ENCODE measurements around the gene KPNA3.
A peak's percentile ranks its signal among the peaks of the same experiment; 100 is the strongest.
"Not testable (repeated sequence)": the region's sequence is repeated elsewhere in the genome, so short reads cannot be mapped to it uniquely, and the experiment has no call there.

KPNA3 gene

DNA sequence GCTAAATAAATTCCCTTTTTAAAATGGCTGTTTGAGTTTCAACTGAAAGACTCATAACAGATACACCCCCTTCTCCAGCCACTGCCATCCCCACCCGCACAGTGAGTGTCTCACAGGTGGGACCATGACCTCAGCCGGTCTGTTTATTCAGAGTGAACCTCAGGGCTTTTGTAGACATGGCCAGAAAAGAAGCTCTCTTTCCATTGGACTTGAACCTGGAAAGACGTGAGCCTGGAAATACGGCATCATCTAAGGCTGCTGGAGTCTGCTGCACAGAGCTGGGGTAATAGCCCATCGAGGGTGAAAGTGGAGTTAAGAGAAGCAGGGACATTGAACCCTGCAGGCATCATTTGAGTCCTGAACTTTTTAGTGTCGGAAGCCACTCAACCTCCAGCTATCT is 15.2 kb upstream of the KPNA3 start:
- DNase-seq (ENCODE audit: low read depth): no peak

DNA sequence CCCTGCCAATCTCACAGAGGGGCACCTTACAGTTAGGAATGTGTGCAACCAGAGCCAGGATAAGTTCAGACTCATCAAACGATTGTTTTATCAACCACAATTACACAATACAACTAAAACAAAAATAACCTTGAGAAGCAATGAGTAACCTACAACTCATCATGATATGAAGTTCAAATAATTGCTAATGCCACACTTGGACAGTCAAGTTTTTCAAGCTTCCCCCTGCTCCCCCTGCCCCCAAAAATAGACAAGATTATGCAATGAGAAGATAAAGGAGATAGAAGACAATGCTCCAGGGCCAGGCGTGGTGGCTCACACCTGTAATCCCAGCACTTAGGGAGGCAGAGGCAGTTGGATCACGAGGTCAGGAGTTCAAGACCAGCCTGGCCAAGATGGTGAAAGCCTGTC is 13.6 kb upstream of the KPNA3 start:
- no peak for DNase-seq (ENCODE audit: low read depth)

DNA sequence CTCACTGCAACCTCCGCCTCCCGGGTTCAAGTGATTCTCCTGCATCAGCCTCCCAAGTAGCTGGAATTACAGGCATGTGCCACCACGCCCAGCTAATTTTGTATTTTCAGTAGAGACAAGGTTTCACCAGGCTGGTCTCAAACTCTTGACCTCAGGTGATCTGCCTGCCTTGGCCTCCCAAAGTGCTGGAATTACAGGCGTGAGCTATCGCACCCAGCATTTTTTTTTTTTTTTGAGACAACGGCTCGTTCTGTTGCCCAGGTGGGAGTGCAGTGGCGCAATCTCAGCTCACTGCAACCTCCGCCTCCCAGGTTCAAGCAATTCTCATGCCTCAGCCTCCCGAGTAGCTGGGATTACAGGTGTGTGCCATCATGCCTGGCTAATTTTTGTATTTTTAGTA is 10.6 kb upstream of the KPNA3 start:
- DNase-seq (ENCODE audit: low read depth): not testable (repeated sequence)

DNA sequence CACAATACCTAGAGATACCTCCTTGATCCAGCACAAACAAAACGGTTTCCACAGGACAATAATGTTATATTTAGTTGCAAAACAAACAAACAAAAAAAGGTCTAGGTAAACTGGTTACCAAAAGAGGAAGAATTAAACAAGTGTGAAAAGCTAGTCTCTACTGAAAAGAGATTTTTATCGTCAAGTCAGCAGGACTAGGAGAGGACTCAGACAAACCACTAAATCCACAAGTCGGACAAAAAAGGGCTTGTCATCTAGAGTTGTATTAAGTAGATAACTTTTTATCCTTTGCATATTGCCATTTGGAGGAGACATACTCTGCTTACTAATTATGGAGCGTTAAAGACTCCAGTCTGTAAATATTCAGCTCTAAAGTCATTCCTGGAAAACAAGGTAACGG is 9.9 kb upstream of the KPNA3 start:
- DNase-seq (ENCODE audit: low read depth): no peak

DNA sequence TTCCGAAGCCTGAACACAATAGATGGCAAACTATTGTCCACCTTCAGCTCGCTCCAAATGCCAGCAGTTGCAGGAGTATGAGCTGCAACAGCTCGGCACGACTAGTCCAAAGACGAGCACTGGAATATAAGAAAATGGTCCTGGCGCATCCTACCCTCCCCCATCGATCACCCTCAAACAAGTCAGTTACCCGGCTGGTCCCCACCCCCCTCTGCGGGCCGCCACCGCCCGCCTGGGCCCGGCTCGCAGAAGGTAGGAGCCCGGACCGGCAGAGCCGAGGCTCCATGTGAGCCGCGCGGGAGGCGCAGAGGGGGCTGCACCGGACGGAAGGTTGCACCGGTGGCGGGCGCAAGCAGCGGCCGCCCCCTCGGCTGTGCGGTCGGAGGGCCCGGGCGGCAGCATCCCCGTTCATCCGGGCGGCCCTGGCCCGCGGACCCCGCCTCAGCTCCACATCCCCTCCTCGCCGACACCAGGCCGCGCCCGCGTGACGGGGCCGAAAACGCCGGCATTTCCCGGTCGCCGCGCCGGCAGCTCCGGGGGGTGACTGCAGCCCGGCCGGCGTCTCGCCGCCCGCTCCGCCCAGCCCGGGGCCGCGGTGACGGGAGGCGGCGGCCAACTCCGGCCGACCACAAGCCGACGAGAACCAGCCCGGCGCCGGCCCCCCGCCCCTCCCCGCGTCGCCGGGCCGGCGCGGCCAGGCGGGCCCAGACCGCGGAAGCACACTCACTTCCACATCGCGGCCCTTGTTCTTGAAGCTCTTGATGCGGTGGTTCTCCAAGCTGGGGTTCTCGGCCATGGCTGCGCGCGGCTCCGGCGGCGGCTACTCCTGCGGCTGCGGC is 552 bp downstream of the KPNA3 start:
- peak; percentile 13 for DNase-seq (ENCODE audit: low read depth)

DNA sequence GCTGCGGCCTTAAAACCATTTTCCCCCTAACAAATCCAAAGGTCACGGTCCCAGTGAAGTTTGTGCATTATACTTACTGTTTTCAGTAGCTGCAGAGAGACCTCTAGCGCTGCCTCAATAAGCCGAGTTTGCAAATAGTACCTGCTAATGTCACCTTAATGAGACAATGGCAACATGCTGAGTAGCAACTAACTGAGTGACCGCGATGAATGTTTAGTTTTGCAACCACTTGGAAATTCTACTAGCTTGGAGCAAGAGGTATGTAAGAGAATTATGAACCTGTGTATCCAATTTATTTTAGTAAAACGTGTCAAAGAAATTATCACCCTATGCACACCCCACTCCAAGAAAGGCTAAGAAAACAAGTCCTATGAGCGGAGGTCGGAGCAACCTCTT is 1.2 kb downstream of the KPNA3 start:
- DNase-seq (ENCODE audit: low read depth): no peak

DNA sequence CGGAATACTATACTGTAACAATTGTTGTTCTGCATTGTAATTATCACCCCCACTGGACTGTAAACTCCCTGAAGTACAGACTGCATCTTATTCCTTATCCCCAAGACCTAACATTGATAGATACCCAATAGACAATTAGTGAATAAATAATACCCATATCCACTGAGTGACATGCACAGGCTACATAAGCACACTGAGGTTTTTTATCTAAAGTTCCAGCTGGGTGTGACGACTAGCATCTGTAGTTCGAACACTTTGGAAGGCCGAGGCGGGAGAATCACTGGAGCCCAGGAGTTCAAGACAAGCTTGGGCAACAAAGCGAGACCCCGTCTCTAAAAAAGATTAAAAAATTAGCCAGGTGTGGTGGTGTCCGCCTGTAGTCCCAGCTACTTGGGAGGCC is 2.5 kb downstream of the KPNA3 start:
- no peak for DNase-seq (ENCODE audit: low read depth)

DNA sequence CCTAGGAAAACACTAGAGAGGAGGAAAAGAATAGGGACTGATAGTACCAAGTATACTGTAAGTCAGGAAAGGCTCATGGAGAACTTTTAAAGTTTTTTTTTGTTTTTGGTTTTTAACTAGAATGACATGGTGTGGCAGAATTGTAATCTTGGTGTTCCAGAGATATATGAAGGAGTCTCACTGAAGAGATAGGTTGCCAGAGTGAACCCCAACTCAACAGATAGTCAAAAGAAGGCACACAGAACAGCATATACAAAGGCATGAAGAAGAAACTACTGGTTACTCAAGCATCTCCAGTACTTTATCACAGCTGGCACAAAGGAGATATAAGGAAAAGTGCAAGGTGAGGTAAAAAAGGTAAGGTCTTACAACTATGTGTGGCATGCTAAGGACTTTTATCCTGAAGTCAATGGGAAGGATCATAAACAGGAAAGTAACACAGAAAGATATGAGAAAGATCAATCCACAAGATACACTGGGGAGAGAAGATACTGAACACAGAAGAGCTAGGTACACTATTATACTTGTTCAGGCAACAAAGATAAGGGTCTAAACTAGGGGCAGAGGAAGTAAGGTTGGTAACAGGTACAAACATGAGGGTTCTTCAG is 6.0 kb downstream of the KPNA3 start:
- no peak for DNase-seq (ENCODE audit: low read depth)

DNA sequence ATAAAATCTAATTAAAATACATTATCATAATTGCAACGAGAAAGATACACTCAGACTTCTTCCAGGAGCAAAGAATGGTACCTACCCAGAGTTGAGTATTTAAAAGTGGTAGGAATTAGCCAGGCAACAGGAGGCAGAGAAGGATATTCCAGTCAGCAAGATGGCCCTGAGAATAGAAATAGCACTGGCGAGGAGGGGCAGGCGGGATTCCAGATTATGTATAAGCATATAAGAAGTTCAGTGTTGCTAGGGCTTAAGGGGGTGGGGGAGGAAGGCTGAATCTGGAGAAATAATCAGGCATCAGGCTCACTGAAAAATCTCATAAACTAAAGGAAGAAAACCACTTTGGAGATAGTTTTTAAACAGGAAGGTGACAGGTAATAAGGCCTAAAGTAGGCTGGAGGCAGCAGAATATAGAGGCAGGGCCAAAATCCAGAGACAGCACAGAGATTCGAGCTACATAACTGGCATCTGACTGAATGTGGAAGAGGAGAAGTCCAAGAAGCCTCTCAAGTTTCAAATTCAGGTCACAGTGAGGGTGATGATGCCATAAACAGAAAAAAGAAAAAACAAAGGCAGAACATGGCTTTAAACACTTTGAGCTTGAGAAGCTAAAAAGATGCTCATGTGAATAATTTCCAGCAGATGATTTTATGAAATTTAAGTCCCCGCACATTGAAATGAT is 7.5 kb downstream of the KPNA3 start:
- DNase-seq (ENCODE audit: low read depth): no peak

DNA sequence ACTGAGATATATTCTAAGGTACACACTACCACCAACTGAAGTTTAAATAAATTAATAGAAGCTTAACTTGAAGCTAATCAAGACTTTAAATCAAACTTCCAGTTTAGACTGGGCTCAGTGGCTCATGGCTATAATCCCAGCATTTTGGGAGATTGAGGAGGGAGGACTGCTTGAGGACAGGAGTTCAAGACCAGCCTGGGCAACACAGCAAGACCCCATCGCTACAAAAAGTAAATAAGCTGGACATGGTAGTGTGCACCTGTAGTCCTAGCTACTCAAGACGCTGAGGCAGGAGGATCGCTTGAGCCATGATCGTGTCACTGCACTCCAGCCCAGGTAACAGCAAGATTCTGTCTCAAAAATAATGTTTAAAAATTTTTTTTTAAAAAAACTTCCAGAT is 8.6 kb downstream of the KPNA3 start:
- no peak for DNase-seq (ENCODE audit: low read depth)

DNA sequence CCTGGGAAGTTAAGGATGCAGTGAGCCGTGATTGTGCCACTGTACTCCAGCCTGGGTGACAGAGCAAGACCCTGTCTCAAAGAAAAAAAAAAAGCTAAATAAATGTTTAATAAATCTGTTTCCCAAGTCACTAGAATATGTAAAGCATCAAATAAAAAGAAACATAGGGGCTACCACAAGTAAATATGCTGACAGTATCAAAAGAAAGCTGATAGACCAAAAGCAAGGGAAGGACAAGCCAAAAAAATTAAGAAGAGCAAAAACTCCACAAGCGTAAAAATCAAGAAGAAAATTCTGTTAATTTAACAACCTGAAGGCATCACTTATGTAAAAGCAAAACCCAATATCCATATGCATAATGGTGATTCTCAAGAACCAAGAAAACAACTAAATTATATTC is 9.7 kb downstream of the KPNA3 start:
- DNase-seq (ENCODE audit: low read depth): no peak

DNA sequence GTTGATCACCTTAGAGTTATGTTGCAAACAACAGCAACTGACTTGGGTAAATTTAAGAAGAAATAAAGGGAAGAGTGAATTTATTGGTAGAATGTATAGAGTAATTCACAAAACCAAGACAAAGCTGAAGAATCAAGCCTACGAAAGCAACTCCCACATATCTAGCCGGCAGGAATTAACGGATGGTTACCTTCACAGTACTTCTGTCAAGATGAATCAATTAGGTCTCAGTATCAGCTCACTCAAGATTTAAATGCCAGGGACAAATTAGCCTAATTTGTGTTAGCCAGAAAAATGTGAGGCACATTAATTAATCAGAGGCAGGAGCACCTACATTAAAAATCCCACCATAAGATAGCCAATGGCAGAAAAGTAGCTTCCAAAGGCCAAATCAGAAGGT is 10.7 kb downstream of the KPNA3 start:
- no peak for DNase-seq (ENCODE audit: low read depth)

DNA sequence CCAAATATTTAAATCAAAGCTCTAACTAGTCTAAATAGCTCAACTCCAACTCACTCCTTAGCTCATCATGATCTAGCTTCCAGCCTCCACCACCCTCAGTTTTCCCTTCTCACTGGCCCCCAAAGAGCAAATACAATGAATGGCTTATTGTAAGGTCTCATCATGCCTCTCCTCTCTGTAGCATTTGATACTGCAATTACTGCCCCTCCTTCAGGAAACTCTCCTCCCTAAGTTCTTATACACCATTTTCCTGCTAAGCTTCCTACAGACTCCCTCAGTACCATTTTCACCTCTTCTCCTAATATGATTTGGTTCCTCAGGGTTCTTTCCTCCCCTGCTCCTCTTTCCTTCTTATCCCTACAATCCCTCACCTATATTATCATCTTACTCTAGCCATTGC is 12.8 kb downstream of the KPNA3 start:
- no peak for DNase-seq (ENCODE audit: low read depth)

DNA sequence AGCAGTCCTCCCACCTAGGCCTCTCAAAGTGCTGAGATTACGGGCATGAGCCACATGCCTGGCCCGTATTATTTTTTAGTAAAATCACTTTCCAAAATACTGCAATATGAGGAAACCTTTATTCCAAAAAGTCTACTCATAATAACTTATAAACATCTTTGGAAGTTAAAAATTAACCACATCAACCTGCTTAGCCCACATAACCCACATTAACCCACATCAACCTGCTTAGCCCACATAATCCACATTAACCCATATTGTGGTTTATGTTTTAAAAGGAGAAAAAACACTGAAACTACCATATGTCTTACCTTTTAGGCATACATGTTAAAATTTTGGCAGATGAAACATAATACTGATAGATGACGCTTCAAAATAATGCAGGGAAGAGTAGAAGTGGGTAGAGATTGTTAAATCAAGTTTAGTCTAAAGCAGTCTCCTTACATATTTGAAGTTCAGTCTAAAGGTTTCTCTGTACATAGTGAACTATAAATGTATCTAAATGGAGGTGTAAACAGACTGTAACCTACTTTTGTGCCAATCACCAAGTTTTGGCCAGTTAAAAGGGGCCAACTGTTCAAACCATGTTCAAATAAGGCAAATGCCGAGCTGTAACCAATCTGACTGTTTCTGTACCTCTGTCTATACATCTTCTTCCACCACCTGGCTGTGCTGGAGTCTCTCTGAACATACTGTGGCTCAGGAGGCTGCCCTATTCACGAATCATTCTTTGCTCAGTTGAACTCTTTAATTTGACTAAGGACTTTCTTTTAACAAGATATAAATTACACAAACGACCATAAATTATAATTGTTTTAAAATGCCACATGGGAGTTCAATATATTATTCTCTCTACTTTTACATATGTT is 14.5 kb downstream of the KPNA3 start:
- DNase-seq (ENCODE audit: low read depth): no peak

DNA sequence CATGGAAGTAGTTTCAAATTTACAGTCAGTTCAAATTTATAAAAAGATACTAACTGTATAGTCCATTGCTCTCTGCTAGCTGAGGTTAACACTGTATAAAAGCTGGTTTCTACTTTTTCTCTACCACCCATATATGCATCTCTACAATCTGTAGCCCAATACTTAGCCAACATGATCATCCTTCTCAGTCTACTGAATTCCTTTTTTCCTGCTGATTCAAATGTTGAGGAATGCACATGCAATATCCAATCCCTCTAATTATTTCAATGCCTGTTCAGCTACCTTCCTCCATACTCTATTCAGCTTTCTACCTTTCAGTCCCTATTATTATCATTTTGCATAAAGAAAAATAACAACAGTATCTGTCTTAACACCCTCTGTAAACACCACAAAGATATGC is 15.6 kb downstream of the KPNA3 start:
- DNase-seq (ENCODE audit: low read depth): no peak

DNA sequence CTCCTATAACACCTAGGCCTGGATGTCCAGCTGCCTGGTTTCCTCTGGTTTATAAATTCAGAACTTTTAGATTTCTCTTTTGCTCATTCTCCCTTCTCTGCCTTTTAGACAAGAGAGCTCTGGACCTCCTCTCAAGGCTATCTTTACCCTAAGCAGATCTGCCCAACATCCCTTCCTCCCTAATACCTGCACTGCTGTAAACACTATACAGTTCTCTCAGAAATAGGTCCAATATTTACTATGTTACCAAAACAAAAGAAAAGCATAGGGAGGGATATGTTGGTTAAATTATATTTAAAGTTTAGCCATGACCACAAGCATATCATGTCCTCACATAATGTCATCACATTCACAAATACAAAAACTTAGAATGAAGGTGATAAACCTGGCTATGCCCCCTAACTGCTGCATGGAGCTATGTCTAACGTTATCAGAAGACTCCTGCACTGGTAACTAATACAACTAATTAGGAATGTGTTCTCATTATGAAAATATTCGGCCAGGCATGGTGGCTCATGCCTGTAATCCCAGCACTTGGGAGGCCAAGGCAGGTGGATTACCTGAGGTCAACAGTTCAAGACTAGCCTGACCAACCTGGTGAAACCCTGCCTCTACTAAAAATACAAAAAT is 18.0 kb downstream of the KPNA3 start:
- DNase-seq (ENCODE audit: low read depth): no peak

DNA sequence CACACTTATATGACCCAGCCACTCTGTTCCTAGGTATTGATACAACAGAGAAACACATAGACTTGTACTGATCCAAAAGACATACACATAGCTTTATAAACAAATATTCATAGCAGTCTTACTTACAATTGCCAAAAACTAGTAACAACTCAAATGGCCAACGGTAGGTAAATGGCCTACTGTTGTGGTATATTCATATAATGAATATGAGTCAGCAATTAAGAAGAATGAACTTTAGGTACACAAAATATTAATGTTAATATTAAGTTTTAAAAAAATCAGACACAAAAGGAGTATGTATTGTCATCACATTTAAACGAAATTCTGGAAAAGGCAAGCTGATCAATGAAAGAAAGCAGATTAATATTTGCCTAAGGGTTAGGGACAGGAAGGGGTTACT is 19.7 kb downstream of the KPNA3 start:
- no peak for DNase-seq (ENCODE audit: low read depth)

DNA sequence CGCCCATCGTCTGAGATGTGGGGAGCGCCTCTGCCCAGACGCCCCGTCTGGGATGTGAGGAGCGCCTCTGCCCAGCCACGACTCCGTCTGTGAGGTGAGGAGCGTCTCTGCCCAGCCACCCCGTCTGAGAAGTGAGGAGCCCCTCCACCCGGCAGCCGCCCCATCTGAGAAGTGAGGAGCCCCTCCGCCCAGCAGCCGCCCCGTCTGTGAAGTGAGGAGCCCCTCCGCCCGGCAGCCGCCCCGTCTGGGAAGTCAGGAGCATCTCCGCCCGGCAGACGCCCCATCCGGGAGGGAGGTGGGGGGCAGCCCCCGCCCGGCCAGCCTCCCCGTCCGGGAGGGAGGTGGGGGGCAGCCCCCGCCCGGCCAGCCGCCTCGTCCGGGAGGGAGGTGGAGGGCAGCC is 30.7 kb downstream of the KPNA3 start:
- DNase-seq (ENCODE audit: low read depth): not testable (repeated sequence)

DNA sequence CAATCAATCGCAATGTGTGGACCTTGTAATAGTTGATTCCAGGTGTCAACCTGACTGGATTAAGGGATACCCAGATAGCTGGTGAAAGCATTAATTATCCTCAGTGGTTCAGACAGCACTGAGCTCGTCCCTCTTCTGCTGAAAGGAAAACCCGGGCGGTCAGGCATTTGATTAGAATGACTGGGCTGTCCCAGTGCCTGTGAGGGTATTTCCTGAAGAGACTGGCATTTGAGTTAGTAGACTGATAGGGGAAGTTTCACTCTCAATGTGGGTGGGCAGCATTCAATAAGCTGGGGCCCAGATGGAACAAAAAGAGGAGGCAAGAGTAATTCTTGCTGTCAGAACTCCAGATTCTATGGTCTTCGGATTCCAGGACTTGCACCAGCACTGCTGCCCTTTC is 31.9 kb downstream of the KPNA3 start:
- DNase-seq (ENCODE audit: low read depth): no peak

DNA sequence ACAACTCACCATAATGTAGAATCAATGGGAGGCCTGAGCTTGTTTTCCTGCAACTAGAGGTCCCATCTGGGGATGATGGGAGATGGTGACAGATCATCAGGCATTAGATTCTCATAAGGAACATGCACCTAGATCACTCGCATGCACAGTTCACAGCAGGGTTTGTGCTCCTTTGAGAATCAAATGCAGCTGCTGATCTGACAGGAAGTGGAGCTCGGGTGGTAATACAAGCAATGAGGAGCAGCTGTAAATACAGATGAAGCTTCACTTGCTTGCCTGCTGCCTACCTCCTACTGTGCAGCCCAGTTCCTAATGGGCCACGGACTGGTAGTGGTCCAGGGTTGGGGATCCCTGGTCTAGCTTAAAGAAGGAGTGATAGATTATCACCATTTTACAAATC is 33.0 kb downstream of the KPNA3 start:
- no peak for DNase-seq (ENCODE audit: low read depth)

DNA sequence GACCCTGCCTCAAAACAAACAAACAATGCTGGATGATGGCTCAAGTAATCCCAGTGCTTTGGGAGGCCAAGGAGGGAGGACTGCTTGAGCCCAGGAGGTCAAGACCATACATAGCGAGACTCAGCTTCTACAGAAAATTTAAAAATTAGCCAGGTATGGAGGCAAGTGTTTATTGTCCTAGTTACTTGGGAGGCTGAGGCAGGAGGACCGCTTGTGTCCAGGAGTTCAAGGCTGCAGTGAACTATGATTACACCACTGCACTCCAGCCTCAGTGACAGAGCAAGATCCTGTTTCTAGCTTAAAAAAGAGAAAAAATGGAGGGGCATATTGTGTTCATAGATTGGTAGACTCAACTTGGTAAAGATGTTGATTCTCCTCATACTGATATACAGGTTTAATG is 36.2 kb downstream of the KPNA3 start:
- DNase-seq (ENCODE audit: low read depth): no peak

DNA sequence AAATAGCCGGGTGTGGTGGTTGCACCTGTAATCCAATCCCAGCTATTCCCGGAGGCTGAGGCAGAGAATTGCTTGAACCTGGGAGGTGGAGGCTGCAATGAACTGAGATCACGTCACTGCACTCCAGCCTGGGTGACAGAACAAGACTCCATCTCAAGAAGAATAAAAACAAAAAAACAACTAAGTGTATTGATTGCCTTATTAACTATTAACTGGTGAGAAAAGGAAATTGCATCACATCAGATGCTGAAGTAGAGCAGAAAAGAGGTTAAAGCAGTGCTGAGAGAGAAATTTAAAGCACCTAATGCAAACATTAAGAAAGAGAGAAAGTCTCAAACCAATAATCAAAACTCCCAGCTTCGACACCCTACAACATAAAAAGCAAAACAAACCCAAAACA is 38.3 kb downstream of the KPNA3 start:
- DNase-seq (ENCODE audit: low read depth): no peak
